HFFc6 (cell line): ENCODE results near the gene CFAP299. TPM values are rescaled to one million over a fixed set of nuclear protein-coding genes. Genes with fewer than 3 reads are reported as not detected.

ENCODE experiments used
- DNase-seq: peaks from one replicate; pipeline ENCODE4 v3.0.0-alpha.2; 2018
- H3K27ac Mint-ChIP-seq: 2 replicates; pipeline ENCODE4 v1.8.0; 2020; ENCODE audit warnings: mild to moderate bottlenecking, mixed read lengths
- H3K27me3 Mint-ChIP-seq: 2 replicates; pipeline ENCODE4 v1.8.0; 2021; ENCODE audit warnings: mild to moderate bottlenecking, moderate library complexity, mixed read lengths; ENCODE audit not compliant: insufficient read depth
- H3K36me3 Mint-ChIP-seq: 2 replicates; pipeline ENCODE4 v1.8.0; 2021; ENCODE audit warnings: low read depth, mixed read lengths
- H3K4me1 Mint-ChIP-seq: 2 replicates; pipeline ENCODE4 v1.8.0; 2020; ENCODE audit warnings: low read depth, mixed read lengths
- H3K4me3 Mint-ChIP-seq: 2 replicates; pipeline ENCODE4 v1.8.0; 2020; ENCODE audit warnings: mild to moderate bottlenecking, moderate library complexity, mixed read lengths
- H3K9me3 Mint-ChIP-seq: 2 replicates; pipeline ENCODE4 v1.8.0; 2020; ENCODE audit warnings: mild to moderate bottlenecking, mixed read lengths
- CTCF ChIP-seq: fragments of 200-600 bp; sonication (generic); IDR thresholded peaks from 2 replicates; pipeline ENCODE4 v1.5.0; 2021; ENCODE audit warnings: antibody characterized with exemption, mild to moderate bottlenecking
- total RNA-seq, 6 experiments: library from RNA; stranded (reverse); fragmentation: NEBNext Ultra II Directional; extraction: Animal tissue kit (Norgen Biotek cat#: 25700); gene quantifications; 2 replicates in 1 of 6; 3 replicates in 5 of 6; pipeline ENCODE4 v1.2.3, GENCODE V29; 2021

The CFAP299 gene
- total RNA-seq, 6 experiments from 2014 or later, result 4.8 to 9.0 (median 8.7) TPM

- peaks cover 47% of the 10 kb centered on the region for H3K4me1 Mint-ChIP-seq
- no peaks in the 10 kb centered on the region; the same call in 1 of the 2 replicates for H3K27me3 Mint-ChIP-seq
- peak overlapping the region; percentile 4; the same call in 1 of the 2 replicates for H3K27ac Mint-ChIP-seq
- peak overlapping the region; percentile 42 for H3K4me3 Mint-ChIP-seq
- H3K9me3 Mint-ChIP-seq, result no peaks in the 10 kb centered on the region
- DNase-seq, result no peak
- H3K36me3 Mint-ChIP-seq, result no peaks in the 10 kb centered on the region
- TF ChIP-seq CTCF, result no peak
These were observed 613.5 kb downstream of the CFAP299 start for GRCh38 chr4:80948995-80949394.

DNA sequence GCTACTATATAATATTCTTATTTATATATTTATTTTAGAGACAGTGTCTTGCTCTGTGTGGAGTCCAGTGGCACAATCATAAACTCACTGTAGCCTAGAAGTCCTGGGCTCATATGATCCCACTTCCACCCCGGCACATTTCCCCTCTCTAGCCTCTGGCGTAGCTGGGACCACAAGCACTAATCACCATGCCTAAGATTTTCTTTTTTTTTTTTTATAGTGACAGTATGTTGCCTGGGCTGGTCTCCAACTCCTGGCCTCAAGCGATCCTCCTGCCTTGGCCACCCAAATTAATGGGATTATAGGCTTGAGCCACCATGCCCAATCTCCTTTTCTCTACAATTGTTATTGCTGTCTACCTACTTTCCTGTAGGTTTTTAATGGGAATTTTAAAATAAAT lies 620.9 kb downstream of the CFAP299 start:
- Mint-ChIP-seq H3K9me3 (no peaks in the 10 kb centered on the region), H3K27me3 (no peaks in the 10 kb centered on the region; the same call in 1 of the 2 replicates), H3K27ac (no peak overlapping the region), H3K36me3 (no peaks in the 10 kb centered on the region), H3K4me3 (no peak overlapping the region), H3K4me1 (no peaks in the 10 kb centered on the region)
- TF ChIP-seq CTCF, result no peak
- DNase-seq, result no peak

GRCh38 chr4:80963051-80963450 lies 627.5 kb downstream of the CFAP299 start:
- H3K9me3 Mint-ChIP-seq, result no peaks in the 10 kb centered on the region
- peaks cover 9% of the 10 kb centered on the region for H3K4me1 Mint-ChIP-seq
- H3K27ac Mint-ChIP-seq, result no peak overlapping the region
- H3K27me3 Mint-ChIP-seq, result no peaks in the 10 kb centered on the region
- TF ChIP-seq CTCF, result no peak
- H3K4me3 Mint-ChIP-seq, result no peak overlapping the region
- peak; percentile 17 for DNase-seq
- no peaks in the 10 kb centered on the region for H3K36me3 Mint-ChIP-seq

GRCh38 chr4:80967346-80967745 lies 631.8 kb downstream of the CFAP299 start:
- peaks cover 14% of the 10 kb centered on the region for H3K4me1 Mint-ChIP-seq
- no peaks in the 10 kb centered on the region for H3K36me3 Mint-ChIP-seq
- DNase-seq, result no peak
- H3K4me3 Mint-ChIP-seq, result no peak overlapping the region
- TF ChIP-seq CTCF, result no peak
- H3K27me3 Mint-ChIP-seq, result no peaks in the 10 kb centered on the region; the same call in 1 of the 2 replicates
- no peak overlapping the region for H3K27ac Mint-ChIP-seq
- no peaks in the 10 kb centered on the region for H3K9me3 Mint-ChIP-seq

DNA sequence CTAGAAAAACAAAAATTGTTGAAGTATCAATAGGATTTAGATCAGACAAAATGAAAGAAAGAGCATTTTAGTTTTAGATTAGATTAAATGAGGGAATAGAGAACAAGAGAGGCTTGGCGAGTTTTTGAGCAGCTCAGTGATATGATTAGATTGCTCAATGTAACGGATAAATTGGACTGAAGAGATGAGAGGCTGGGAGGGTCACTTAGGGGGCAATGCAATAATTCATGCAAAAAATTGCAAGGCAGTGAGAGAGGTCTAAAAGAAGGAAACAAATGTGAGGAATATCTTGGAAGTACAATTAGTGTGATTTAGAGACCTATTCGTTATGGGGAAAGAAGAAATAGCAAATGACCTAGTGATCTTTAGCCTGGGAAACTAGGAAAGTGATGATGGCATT lies 644.7 kb downstream of the CFAP299 start:
- DNase-seq, result no peak
- H3K9me3 Mint-ChIP-seq, result no peaks in the 10 kb centered on the region
- H3K4me3 Mint-ChIP-seq, result no peak overlapping the region
- no peaks in the 10 kb centered on the region for H3K36me3 Mint-ChIP-seq
- H3K4me1 Mint-ChIP-seq, result no peaks in the 10 kb centered on the region
- peaks cover 4% of the 10 kb centered on the region for H3K27me3 Mint-ChIP-seq
- TF ChIP-seq CTCF, result no peak
- H3K27ac Mint-ChIP-seq, result no peak overlapping the region

- Mint-ChIP-seq H3K36me3 (no peaks in the 10 kb centered on the region), H3K4me1 (peaks cover 23% of the 10 kb centered on the region), H3K9me3 (no peaks in the 10 kb centered on the region), H3K27ac (no peak overlapping the region), H3K27me3 (peaks cover 6% of the 10 kb centered on the region), H3K4me3 (no peak overlapping the region)
- TF ChIP-seq CTCF, result no peak
- DNase-seq, result no peak
These were observed 650.5 kb downstream of the CFAP299 start for GRCh38 chr4:80986011-80986410.
